K562 (cell line): ENCODE results near the gene SMIM7. TPM values are rescaled to one million over a fixed set of nuclear protein-coding genes. Genes with fewer than 3 reads are reported as not detected.

Experiments used
- CHD1 ChIP-seq: fragments of 200-600 bp; sonication (generic); IDR thresholded peaks from one replicate; pipeline ENCODE4 v1.6.1; 2012; ENCODE audit warnings: mild to moderate bottlenecking, moderate library complexity, low read length, inconsistent platforms
- ESRRA ChIP-seq: fragments of 450-650 bp; IDR thresholded peaks from 2 replicates; pipeline ENCODE4 v1.6.1; 2014; ENCODE audit warnings: low read depth, mild to moderate bottlenecking, moderate library complexity, borderline replicate concordance
- EZH2 ChIP-seq: IDR thresholded peaks from 2 replicates; pipeline ENCODE4 v1.6.1; 2012; ENCODE audit warnings: low read depth, mild to moderate bottlenecking, inconsistent platforms, low read length, borderline replicate concordance
- HDAC1 ChIP-seq, 2 experiments: fragments of 450-650 bp; IDR thresholded peaks; 2 replicates each; pipeline ENCODE4 v1.6.1; 2016 to 2017; ENCODE audit warnings: inconsistent platforms in 1 of 2, mild to moderate bottlenecking in 1 of 2, moderate library complexity in 1 of 2
- HDAC8 ChIP-seq: fragments of 450-650 bp; IDR thresholded peaks from 2 replicates; pipeline ENCODE4 v1.6.1; 2016; ENCODE audit warnings: mild to moderate bottlenecking, missing genetic modification characterization, moderate library complexity, missing compliant biosample characterization
- KAT2B ChIP-seq: IDR thresholded peaks from one replicate; pipeline ENCODE4 v1.6.1; 2012; ENCODE audit warnings: low read depth, mild to moderate bottlenecking, control low read depth, inconsistent platforms, low read length, moderate library complexity
- L3MBTL2 ChIP-seq: fragments of 450-650 bp; IDR thresholded peaks from 2 replicates; pipeline ENCODE4 v1.6.1; 2016; ENCODE audit warnings: mild to moderate bottlenecking, moderate library complexity
- SMARCC2 ChIP-seq: fragments of 450-650 bp; IDR thresholded peaks from 2 replicates; pipeline ENCODE4 v1.6.1; 2017; ENCODE audit warnings: antibody characterized with exemption, moderate library complexity, mild to moderate bottlenecking, low read depth
- STAT5A ChIP-seq: IDR thresholded peaks from 2 replicates; pipeline ENCODE4 v1.6.1; 2012; ENCODE audit warnings: low read length, inconsistent platforms, borderline replicate concordance
- ZNF57 ChIP-seq: fragments of 450-650 bp; formaldehyde crosslinking; IDR thresholded peaks from 2 replicates; pipeline ENCODE4 v1.4.0; 2020; ENCODE audit warnings: mild to moderate bottlenecking, moderate library complexity
- polyA plus RNA-seq, 8 experiments: library from polyadenylated mRNA; depleted of rRNA in 4 of 8; stranded (reverse) in 5 of 8; unstranded in 3 of 8; fragments of >200 nt; fragmentation: Nextera tagmentation in 2 of 8; fragmentation: Illumina TruSeq in 1 of 8; extraction: Ambion mirVana in 2 of 8; extraction: Trizol in 1 of 8; gene quantifications; 2 replicates each; pipeline versions ENCODE4 v1.2.1 to v1.2.3, GENCODE V29; 2011 to 2014; ENCODE audit warnings: inconsistent platforms in 1 of 8, missing spikeins in 1 of 8
- total RNA-seq, 7 experiments: library from RNA; depleted of rRNA in 6 of 7; stranded (reverse); fragments of >200 nt in 6 of 7; fragmentation: Illumina TruSeq in 2 of 7; extraction: Trizol in 2 of 7; gene quantifications; 2 replicates each; pipeline versions ENCODE4 v1.2.1 to v1.2.3, GENCODE V29; 2011 to 2021; ENCODE audit warnings: low replicate concordance in 1 of 7
- TF ChIP-seq, protein P1 (sequence below), 2 experiments: fragments of 150-350 bp in 1 of 2; IDR thresholded peaks; 2 replicates each; pipeline ENCODE4 v1.6.1; 2012 to 2016; ENCODE audit warnings: low read depth in 2 of 2, low read length in 2 of 2, mild to moderate bottlenecking in 1 of 2, moderate library complexity in 1 of 2
- TF ChIP-seq, protein P2 (sequence below): IDR thresholded peaks from 3 replicates; pipeline ENCODE4 v1.6.1; 2011; ENCODE audit warnings: borderline replicate concordance, mild to moderate bottlenecking, moderate library complexity; ENCODE audit not compliant: insufficient read length; ENCODE audit errors: extremely low read depth
- TF ChIP-seq, protein P3 (sequence below): IDR thresholded peaks from 2 replicates; pipeline ENCODE4 v1.6.1; 2014; ENCODE audit warnings: antibody characterized with exemption
- TF ChIP-seq, protein P4 (sequence below): sonication (generic); formaldehyde crosslinking; IDR thresholded peaks from 2 replicates; pipeline ENCODE4 v1.9.0; 2022; ENCODE audit warnings: mild to moderate bottlenecking, missing genetic modification reagents
- TF ChIP-seq, protein P5 (sequence below): sonication (generic); formaldehyde crosslinking; IDR thresholded peaks from 2 replicates; pipeline ENCODE4 v1.8.1; 2023; ENCODE audit warnings: mild to moderate bottlenecking, missing genetic modification reagents

Gene SMIM7
- total and polyA plus RNA-seq, 9 of the 15 experiments (the other 6 are each of a cell fraction or from before 2014, with no cell fraction given) = 55.3 to 265 (median 107) TPM

DNA sequence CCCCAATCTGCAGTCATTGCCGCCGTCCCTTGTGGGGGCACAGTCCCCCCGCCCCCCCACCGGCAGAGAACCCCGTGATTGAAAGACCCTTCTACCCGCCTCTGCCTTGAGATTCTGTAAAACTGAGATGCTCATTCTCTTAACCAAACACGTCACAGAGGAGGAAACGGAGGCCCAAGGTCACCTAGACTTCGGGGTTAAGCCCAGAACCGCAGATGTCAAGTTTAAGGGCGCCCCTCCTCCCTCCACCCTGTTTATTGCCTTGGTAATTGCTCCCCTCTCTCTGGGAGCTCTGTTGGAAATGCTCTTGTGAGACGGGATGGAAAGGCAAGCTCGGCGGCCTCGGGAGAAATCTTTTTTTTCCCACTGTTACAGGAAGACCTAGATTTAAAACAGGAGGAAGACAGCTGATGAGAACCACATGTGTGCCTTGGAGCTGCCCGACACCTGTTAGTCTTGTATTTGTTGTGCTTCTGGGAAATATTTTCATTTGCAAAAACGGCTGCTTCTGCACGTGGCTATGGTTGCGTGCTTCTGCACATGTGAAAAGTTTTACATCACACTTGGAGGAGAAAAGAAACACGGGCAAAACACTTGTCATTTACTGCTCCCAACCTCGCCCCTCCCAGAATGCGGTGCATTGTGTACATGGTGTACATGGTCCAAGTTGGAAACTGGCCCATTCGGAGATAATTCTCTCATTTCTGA, 30.8 kb downstream of the SMIM7 start (continued):
- TF ChIP-seq, protein P1, sequence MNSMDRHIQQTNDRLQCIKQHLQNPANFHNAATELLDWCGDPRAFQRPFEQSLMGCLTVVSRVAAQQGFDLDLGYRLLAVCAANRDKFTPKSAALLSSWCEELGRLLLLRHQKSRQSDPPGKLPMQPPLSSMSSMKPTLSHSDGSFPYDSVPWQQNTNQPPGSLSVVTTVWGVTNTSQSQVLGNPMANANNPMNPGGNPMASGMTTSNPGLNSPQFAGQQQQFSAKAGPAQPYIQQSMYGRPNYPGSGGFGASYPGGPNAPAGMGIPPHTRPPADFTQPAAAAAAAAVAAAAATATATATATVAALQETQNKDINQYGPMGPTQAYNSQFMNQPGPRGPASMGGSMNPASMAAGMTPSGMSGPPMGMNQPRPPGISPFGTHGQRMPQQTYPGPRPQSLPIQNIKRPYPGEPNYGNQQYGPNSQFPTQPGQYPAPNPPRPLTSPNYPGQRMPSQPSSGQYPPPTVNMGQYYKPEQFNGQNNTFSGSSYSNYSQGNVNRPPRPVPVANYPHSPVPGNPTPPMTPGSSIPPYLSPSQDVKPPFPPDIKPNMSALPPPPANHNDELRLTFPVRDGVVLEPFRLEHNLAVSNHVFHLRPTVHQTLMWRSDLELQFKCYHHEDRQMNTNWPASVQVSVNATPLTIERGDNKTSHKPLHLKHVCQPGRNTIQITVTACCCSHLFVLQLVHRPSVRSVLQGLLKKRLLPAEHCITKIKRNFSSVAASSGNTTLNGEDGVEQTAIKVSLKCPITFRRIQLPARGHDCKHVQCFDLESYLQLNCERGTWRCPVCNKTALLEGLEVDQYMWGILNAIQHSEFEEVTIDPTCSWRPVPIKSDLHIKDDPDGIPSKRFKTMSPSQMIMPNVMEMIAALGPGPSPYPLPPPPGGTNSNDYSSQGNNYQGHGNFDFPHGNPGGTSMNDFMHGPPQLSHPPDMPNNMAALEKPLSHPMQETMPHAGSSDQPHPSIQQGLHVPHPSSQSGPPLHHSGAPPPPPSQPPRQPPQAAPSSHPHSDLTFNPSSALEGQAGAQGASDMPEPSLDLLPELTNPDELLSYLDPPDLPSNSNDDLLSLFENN (IDR thresholded peaks at IDR 0.05; ENCODE audit: low read depth in 2 of 2, low read length in 2 of 2) = no peak
- TF ChIP-seq EZH2 (no peak), KAT2B (no peak), CHD1 (no peak), ESRRA (peak; percentile 93), L3MBTL2 (peak; percentile 65), SMARCC2 (no peak), ZNF57 (CRISPR knock-in tag) (no peak), STAT5A (no peak), HDAC8 (tag) (no peak), HDAC1 (IDR thresholded peaks at IDR 0.05) (peak in 1 of 2 experiments; percentile 71; a peak in 2 of 4 replicates)
- TF ChIP-seq, protein P2, sequence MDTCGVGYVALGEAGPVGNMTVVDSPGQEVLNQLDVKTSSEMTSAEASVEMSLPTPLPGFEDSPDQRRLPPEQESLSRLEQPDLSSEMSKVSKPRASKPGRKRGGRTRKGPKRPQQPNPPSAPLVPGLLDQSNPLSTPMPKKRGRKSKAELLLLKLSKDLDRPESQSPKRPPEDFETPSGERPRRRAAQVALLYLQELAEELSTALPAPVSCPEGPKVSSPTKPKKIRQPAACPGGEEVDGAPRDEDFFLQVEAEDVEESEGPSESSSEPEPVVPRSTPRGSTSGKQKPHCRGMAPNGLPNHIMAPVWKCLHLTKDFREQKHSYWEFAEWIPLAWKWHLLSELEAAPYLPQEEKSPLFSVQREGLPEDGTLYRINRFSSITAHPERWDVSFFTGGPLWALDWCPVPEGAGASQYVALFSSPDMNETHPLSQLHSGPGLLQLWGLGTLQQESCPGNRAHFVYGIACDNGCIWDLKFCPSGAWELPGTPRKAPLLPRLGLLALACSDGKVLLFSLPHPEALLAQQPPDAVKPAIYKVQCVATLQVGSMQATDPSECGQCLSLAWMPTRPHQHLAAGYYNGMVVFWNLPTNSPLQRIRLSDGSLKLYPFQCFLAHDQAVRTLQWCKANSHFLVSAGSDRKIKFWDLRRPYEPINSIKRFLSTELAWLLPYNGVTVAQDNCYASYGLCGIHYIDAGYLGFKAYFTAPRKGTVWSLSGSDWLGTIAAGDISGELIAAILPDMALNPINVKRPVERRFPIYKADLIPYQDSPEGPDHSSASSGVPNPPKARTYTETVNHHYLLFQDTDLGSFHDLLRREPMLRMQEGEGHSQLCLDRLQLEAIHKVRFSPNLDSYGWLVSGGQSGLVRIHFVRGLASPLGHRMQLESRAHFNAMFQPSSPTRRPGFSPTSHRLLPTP = no peak
- TF ChIP-seq, protein P3, sequence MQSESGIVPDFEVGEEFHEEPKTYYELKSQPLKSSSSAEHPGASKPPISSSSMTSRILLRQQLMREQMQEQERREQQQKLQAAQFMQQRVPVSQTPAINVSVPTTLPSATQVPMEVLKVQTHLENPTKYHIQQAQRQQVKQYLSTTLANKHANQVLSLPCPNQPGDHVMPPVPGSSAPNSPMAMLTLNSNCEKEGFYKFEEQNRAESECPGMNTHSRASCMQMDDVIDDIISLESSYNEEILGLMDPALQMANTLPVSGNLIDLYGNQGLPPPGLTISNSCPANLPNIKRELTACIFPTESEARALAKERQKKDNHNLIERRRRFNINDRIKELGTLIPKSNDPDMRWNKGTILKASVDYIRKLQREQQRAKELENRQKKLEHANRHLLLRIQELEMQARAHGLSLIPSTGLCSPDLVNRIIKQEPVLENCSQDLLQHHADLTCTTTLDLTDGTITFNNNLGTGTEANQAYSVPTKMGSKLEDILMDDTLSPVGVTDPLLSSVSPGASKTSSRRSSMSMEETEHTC = no peak
- TF ChIP-seq, protein P4, sequence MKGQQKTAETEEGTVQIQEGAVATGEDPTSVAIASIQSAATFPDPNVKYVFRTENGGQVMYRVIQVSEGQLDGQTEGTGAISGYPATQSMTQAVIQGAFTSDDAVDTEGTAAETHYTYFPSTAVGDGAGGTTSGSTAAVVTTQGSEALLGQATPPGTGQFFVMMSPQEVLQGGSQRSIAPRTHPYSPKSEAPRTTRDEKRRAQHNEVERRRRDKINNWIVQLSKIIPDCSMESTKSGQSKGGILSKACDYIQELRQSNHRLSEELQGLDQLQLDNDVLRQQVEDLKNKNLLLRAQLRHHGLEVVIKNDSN (CRISPR knock-in tag) = 0 out of 2 replicates have a peak, but pooled peaks have one; percentile 18
- TF ChIP-seq, protein P5, sequence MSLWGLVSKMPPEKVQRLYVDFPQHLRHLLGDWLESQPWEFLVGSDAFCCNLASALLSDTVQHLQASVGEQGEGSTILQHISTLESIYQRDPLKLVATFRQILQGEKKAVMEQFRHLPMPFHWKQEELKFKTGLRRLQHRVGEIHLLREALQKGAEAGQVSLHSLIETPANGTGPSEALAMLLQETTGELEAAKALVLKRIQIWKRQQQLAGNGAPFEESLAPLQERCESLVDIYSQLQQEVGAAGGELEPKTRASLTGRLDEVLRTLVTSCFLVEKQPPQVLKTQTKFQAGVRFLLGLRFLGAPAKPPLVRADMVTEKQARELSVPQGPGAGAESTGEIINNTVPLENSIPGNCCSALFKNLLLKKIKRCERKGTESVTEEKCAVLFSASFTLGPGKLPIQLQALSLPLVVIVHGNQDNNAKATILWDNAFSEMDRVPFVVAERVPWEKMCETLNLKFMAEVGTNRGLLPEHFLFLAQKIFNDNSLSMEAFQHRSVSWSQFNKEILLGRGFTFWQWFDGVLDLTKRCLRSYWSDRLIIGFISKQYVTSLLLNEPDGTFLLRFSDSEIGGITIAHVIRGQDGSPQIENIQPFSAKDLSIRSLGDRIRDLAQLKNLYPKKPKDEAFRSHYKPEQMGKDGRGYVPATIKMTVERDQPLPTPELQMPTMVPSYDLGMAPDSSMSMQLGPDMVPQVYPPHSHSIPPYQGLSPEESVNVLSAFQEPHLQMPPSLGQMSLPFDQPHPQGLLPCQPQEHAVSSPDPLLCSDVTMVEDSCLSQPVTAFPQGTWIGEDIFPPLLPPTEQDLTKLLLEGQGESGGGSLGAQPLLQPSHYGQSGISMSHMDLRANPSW = no peak
